ENCODE results near the gene CAMSAP1.

Gene CAMSAP1

GRCh38 chr9:135773530-135774238, 133.7 kb downstream of the CAMSAP1 start:
- Histone ChIP-seq H3K36me3 (replicated peaks; ENCODE audit: low read depth, low read length) (no peaks in the 10 kb centered on the region), H3K27me3 (ENCODE audit: low read depth, low read length) (no peaks in the 10 kb centered on the region), H3K4me1 (ENCODE audit: low read length) (no peaks in the 10 kb centered on the region), H4K20me1 (ENCODE audit: insufficient read depth, low read length) (no peaks in the 10 kb centered on the region), H3K4me3 (ENCODE audit: low read length) (no peak overlapping the region), H3K9me3 (ENCODE audit: insufficient read depth, low read length) (no peaks in the 10 kb centered on the region), H2AFZ (ENCODE audit: low read depth, low read length) (no peak overlapping the region), H3K79me2 (ENCODE audit: low read length) (no peaks in the 10 kb centered on the region), H3K9ac (ENCODE audit: low read length) (no peak overlapping the region), H3K4me2 (ENCODE audit: low read length) (no peak overlapping the region), H3K27ac (ENCODE audit: low read length) (no peak overlapping the region)
- TF ChIP-seq, protein P1, sequence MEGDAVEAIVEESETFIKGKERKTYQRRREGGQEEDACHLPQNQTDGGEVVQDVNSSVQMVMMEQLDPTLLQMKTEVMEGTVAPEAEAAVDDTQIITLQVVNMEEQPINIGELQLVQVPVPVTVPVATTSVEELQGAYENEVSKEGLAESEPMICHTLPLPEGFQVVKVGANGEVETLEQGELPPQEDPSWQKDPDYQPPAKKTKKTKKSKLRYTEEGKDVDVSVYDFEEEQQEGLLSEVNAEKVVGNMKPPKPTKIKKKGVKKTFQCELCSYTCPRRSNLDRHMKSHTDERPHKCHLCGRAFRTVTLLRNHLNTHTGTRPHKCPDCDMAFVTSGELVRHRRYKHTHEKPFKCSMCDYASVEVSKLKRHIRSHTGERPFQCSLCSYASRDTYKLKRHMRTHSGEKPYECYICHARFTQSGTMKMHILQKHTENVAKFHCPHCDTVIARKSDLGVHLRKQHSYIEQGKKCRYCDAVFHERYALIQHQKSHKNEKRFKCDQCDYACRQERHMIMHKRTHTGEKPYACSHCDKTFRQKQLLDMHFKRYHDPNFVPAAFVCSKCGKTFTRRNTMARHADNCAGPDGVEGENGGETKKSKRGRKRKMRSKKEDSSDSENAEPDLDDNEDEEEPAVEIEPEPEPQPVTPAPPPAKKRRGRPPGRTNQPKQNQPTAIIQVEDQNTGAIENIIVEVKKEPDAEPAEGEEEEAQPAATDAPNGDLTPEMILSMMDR (IDR thresholded peaks at IDR 0.05; ENCODE audit: low read depth, low read length) = no peak
- TF ChIP-seq EZH2phosphoT487 (IDR thresholded peaks at IDR 0.05; ENCODE audit: low read depth) = no peak

GRCh38 chr9:135772702-135773493, 134.4 kb downstream of the CAMSAP1 start:
- H3K27me3 ChIP-seq (ENCODE audit: low read depth, low read length) = no peaks in the 10 kb centered on the region
- H2AFZ ChIP-seq (ENCODE audit: low read depth, low read length) = no peak overlapping the region
- no peaks in the 10 kb centered on the region for H3K4me1 ChIP-seq (ENCODE audit: low read length)
- H3K9ac ChIP-seq (ENCODE audit: low read length) = no peak overlapping the region
- TF ChIP-seq EZH2phosphoT487 (IDR thresholded peaks at IDR 0.05; ENCODE audit: low read depth) = no peak
- TF ChIP-seq, protein P1 (IDR thresholded peaks at IDR 0.05; ENCODE audit: low read depth, low read length) = no peak
- no peaks in the 10 kb centered on the region for H3K9me3 ChIP-seq (ENCODE audit: insufficient read depth, low read length)
- H3K27ac ChIP-seq (ENCODE audit: low read length) = no peak overlapping the region
- no peaks in the 10 kb centered on the region for H3K36me3 ChIP-seq (replicated peaks; ENCODE audit: low read depth, low read length)
- no peaks in the 10 kb centered on the region for H3K79me2 ChIP-seq (ENCODE audit: low read length)
- no peak overlapping the region for H3K4me2 ChIP-seq (ENCODE audit: low read length)
- no peaks in the 10 kb centered on the region for H4K20me1 ChIP-seq (ENCODE audit: insufficient read depth, low read length)
- no peak overlapping the region for H3K4me3 ChIP-seq (ENCODE audit: low read length)

DNA sequence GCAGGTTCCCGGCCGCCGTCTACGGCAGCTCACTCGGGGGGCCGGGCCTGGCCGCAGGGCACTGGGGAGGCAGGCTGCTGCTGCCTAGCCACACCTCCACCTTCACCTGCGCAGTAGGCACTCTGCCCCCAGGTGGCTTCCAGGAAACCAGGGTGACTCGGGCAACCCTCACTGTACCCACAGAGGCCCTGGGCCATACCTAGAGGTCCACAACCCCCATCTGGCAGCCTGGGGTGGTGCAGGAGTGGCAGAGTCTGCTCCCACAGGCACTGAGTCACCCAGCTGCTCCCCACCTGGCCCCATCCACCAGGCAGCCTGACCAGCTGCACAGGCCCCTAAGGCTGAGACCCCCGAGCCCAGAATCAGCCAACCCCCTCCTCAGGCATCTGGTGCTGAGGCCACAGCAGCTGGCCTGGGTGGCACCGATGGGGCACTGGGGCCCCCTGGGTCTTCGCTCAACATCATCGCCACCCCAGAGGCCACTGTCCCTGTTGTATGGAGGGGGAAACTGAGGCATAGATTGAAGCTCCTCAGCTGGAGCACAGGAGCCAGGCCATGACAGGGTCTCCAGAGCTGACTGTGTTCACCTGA, 135.2 kb downstream of the CAMSAP1 start:
- H3K4me3 ChIP-seq (ENCODE audit: low read length) = no peak overlapping the region
- H3K9ac ChIP-seq (ENCODE audit: low read length) = no peak overlapping the region
- no peak overlapping the region for H2AFZ ChIP-seq (ENCODE audit: low read depth, low read length)
- H3K9me3 ChIP-seq (ENCODE audit: insufficient read depth, low read length) = no peaks in the 10 kb centered on the region
- no peaks in the 10 kb centered on the region for H3K36me3 ChIP-seq (replicated peaks; ENCODE audit: low read depth, low read length)
- no peaks in the 10 kb centered on the region for H4K20me1 ChIP-seq (ENCODE audit: insufficient read depth, low read length)
- no peaks in the 10 kb centered on the region for H3K4me1 ChIP-seq (ENCODE audit: low read length)
- H3K27me3 ChIP-seq (ENCODE audit: low read depth, low read length) = no peaks in the 10 kb centered on the region
- H3K27ac ChIP-seq (ENCODE audit: low read length) = no peak overlapping the region
- TF ChIP-seq, protein P1 (IDR thresholded peaks at IDR 0.05; ENCODE audit: low read depth, low read length) = no peak
- TF ChIP-seq EZH2phosphoT487 (IDR thresholded peaks at IDR 0.05; ENCODE audit: low read depth) = no peak
- H3K4me2 ChIP-seq (ENCODE audit: low read length) = no peak overlapping the region
- no peaks in the 10 kb centered on the region for H3K79me2 ChIP-seq (ENCODE audit: low read length)

GRCh38 chr9:135771401-135772051, 135.8 kb downstream of the CAMSAP1 start:
- Histone ChIP-seq H3K79me2 (ENCODE audit: low read length) (no peaks in the 10 kb centered on the region), H3K27ac (ENCODE audit: low read length) (no peak overlapping the region), H3K27me3 (ENCODE audit: low read depth, low read length) (no peaks in the 10 kb centered on the region), H2AFZ (ENCODE audit: low read depth, low read length) (no peak overlapping the region), H3K9me3 (ENCODE audit: insufficient read depth, low read length) (no peaks in the 10 kb centered on the region), H3K4me3 (ENCODE audit: low read length) (no peak overlapping the region), H3K4me1 (ENCODE audit: low read length) (no peaks in the 10 kb centered on the region), H3K36me3 (replicated peaks; ENCODE audit: low read depth, low read length) (no peaks in the 10 kb centered on the region), H4K20me1 (ENCODE audit: insufficient read depth, low read length) (no peaks in the 10 kb centered on the region), H3K4me2 (ENCODE audit: low read length) (no peak overlapping the region), H3K9ac (ENCODE audit: low read length) (no peak overlapping the region)
- TF ChIP-seq, protein P1 (IDR thresholded peaks at IDR 0.05; ENCODE audit: low read depth, low read length) = no peak
- TF ChIP-seq EZH2phosphoT487 (IDR thresholded peaks at IDR 0.05; ENCODE audit: low read depth) = no peak

Data from OCI-LY3 (cell line).